ENCODE data around the gene SELP.

SELP gene

DNA sequence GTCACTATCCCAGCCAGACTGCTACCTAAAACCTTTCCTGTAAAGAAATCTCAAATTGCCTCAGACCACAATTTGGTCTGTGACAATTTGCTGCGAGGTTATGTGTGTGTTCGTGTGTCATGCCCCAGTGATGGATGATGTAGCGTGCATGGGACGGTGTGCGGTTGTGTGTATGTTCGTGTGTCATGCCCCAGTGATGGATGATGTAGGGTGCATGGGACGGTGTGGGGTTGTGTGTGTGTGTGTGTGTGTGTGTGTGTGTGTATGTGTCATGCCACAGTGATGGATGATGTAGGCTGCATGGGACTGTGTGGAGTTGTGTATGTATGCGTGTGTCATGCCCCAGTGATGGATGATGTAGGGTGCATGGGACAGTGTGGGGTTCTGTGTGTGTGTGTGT lies 9.4 kb downstream of the SELP start:
- no peak for DNase-seq (ENCODE audit: low read depth)

DNA sequence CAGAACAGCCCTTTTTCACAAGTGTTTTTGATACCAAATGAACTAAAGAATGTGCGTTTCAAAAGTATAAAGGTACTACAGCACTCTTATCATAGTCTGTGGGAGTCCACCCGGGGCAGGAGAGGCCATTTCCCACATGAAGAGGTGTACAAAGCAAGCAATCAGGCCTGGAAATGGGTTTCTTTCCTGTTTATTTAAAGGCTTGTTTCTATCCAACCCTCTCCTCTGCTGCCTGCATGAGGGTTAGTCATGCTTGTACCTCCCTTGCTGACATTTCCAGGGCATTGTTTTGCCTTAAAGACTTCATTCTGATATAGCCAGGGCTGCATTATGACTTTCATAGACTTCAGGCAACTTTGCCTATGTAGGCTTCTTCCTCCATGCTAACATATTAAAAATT lies 11.6 kb downstream of the SELP start:
- DNase-seq (ENCODE audit: low read depth), result no peak

DNA sequence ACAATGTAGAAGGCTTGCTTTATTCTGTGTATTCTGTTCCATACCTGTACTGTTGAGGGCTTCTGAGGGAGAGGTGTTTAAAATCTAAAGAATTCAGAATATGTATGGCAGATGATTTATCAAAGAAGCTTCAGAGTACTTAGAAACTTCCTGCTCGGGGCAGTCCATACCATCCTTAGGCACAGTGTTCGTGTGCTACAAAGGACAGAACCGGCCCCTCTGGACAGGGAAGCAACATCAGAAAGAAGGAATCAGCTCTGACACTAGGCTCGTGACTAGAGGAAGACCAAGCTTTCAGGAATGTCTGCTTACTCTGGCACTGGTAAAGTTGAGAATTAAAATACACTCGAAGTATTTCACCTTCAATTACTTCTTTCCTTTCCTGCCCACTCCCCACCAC lies 14.1 kb downstream of the SELP start:
- no peak for DNase-seq (ENCODE audit: low read depth)

DNA sequence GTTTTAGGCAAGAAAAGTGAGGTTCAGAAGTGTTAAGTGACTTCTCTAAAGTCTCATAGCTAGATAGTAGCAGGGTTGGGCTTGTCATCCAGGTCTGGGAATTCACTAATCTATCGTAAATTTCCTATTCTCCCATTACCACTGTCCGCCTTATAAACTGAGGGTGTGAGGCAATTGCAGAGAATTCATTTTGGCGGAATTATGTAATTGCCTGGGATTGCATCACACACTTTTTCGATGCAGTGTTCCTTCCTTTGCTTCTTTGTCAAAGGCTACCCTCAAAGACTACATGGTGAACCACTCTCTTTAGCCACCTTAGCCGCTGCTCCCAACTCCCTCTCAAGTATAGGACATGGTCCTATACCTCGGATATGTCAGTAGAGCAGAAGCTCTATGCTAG lies 19.1 kb downstream of the SELP start:
- DNase-seq (ENCODE audit: low read depth), result no peak

DNA sequence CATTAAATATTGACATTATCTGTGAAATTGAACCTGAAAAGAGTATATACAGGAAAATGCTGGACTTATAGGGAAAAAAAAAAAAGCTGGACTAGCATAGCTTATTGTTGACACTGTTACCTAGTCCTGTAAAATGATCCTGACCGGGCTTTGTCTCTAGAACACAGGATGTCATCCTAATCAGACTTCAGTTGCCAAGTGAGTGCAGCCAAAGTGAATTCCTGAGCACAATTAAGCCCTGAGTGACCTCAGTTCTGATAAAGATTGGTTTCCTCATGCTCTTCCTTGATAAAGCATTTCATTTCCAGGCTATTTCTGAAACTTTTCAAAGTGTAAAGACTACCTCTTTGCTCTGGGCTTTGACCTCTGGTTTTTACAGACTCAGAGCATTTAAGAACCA lies 19.8 kb downstream of the SELP start:
- DNase-seq (ENCODE audit: low read depth), result no peak

DNA sequence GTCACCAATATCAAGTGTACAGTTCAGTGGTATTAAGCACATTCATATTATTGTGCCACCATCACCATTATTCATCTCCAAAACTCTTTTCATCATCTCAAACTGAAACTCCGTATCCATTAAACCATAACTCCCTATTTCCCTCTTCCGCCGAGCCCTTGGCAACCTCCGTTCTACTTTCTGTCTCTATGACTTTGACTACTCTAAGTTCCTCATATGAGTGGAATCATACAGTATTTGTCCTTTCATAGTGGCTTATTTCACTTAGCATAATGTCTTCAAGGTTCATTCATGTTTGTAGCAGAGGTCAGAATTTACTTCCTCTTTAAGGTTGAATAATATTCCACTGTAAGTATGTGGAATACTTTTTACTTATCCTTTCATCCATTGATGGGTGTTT lies 21.7 kb downstream of the SELP start:
- no peak for DNase-seq (ENCODE audit: low read depth)

DNA sequence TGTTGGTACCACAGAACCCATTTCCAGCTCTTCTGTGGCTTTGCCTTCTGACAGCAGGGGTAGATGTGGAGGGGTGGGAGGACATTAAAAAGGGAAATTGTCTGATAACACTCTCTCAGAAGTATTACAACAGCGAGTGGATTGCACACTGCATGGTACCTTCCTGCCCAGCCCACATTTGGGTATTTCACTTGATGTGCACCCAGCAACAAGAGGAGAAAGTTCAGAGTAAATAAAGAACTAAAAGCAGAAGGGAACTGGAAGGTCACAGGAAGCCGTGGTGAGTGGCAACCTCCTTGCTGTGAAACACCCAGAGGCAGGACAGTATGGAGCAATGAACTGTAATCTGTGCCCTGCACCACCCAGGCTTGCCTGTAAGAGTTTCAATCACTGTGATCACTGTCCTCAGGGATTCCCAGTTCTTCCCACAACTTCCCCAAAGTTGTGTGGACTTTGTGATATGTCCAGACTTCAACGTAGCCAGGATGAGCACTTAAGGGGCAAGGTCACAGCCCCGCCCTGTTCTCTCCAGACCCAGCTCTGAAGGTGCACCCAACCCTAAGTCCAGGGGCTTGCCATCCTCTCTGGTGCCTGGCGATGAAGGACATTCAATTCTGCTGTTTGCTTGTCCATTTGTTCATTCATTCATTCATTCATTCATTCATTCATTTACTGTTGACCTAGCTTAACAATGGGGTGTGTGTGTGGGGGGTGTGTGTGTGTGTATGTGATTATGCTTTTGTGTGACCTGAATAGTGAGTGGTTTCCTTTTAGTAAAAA lies 25.0 kb downstream of the SELP start:
- DNase-seq (ENCODE audit: low read depth), result no peak

DNA sequence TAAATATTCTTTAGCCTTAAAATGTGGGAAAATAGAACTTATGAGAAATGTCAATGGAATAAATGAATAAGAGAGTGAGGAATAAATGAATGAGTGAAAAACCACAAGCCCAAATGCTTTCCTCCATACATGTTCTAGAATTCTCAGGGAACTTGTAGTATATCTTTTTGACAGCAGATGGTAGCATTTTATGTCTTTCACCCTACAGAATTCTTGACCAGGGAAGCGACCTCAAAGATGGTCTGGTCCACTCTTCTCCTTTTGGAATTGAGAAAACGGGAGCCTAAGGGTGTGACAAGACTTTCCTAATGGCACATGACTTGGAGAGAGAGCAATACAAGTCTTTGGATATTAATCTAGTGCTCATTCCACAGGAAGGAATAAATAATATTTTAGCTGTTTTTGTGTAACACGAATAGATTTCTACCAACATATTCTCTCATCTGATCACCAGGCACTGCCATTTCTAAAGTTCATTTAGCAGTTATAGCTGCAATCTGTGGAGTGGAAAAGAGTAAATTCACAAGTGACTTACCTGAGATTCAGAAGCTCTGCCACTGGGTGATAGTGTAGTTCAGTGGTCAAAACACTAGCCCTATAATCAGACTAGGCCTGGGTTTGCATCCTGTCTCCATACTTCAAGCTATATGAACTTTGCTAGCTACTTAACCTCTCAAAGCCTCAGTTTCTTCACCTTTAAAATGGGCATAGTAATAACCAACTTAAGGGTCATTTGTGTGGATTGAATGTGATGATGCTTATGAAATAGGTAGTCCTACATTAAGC lies 28.6 kb downstream of the SELP start:
- no peak for DNase-seq (ENCODE audit: low read depth)

DNA sequence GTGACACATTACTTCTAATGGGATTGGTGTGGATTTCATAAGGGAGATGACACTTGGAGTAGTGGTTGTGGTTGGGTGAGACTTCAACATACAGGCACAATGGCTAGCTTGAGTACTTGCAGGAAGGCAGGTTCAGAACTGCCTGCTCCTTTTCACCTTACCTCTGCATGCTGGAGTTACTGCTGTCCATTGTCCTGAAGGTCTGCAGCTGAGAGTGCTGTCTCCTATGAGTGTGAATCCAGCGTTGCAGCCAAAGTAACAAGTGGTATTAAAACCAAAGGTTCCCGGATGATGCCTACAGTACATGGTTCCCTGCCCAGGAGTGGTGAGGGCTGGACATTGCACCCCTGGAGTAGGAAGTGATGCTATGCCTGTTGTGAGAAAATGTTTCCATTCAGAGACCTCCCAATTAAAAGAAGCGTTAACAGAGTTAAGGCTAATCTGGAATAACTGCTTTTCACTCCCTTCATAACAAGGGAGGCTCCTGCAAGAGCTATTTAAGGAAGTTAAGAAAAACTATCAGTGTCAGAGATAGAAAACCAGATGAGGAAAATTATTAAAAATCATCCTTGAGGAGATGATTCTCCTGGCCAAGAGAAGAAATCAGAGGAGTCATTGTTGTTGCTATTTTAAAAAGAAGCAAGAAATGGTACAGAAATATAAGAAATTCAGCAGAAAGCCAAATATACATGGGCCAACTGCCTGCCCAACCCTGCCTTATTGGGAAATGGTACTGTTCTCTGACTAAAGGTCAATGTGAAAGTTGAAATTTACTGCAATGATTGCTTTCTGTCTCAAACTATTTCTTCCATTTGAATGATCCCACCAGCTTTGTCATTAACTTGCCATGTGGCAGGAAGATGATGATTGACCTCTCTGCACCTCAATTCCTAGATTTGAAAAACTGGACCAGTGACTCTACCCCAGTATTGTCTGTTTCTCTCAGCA lies 33.9 kb downstream of the SELP start:
- DNase-seq (ENCODE audit: low read depth), result no peak

DNA sequence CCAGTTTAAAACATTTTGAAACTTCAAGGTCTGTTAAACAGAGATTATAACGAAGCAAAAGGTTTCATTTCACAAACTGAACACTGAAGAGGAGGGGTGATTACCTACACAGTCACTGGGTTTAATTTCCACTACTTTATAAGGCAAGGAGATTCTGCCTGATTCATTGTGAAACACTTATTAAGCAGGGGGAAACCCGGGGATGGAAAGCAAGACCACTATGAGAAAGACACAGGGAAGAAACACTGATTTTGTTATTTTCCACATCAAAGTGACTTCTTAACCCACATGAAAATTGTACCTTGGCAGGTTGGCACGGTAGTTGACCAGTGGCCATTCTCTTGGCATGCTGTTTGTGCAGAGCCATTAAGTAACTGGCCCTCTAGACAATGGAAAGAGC lies 35.5 kb downstream of the SELP start:
- DNase-seq (ENCODE audit: low read depth), result no peak

DNA sequence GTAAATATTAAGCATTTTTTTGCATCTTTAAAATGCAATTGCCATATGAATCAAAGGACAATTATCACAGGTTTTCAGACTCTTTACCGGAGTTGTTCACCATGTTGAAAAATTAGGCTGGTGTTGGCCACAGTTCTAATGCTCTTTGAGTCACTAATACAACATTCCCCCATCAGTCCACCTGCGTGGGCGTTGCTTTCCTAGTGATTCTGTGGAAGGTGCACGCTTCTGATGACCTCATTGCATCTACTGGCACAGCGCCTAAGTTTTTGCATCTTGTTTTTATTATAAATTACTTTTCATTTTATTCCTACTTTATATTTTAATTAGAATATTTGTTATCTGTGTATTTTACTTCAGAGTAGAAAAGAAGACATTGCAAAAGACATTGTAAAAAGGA lies 39.0 kb downstream of the SELP start:
- no peak for DNase-seq (ENCODE audit: low read depth)

DNA sequence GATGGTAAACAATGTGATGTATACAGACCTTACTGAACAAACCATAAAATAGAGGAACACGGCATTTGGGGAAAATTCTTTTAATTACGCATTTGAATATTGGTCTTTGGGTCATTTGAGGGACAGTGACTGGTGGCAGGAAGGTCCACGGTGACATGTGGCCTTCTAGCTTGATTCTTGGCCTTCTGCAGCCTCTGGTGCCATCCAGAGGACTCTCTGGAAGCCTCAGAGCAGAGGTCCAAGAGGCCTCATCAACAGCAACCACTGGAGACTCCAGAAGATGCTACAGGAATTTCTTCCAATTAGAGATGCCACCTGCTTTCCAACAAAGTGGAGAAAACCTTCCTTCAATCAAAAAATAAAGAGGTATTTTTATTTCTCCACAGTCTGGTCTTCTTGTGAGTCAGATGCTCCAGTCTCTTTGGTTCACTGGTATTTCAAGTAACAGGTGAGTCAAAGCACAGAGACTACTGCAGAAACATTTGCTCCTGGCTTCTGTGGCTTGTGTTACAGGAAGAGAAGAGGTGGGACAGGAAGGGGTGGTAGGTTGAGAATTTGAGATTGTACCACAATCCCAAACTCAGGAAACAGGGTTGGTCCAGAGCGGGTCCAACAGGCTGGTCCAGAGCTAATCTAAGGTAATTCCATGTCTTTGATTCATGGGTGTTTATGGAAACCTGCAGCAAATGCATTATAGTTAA lies 41.0 kb downstream of the SELP start:
- DNase-seq (ENCODE audit: low read depth), result no peak

DNA sequence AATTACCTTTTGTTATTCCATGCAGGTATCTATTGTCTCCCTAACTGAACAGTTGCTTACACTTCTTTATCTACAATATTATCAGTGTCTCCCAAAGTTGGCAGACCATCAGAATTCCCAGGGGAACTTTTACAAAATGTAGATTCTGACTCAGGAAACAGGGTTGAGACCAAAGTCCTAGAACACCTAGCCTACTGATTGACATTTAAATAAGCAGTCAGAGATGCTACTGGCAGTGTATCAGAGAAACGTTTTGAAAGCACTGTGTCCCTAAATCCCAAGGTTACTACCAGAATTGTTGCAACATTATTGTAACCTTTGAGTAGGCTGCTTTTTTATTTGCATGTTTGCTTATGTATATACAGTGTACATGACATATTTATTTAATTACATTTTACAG lies 41.8 kb downstream of the SELP start:
- DNase-seq (ENCODE audit: low read depth), result no peak

DNA sequence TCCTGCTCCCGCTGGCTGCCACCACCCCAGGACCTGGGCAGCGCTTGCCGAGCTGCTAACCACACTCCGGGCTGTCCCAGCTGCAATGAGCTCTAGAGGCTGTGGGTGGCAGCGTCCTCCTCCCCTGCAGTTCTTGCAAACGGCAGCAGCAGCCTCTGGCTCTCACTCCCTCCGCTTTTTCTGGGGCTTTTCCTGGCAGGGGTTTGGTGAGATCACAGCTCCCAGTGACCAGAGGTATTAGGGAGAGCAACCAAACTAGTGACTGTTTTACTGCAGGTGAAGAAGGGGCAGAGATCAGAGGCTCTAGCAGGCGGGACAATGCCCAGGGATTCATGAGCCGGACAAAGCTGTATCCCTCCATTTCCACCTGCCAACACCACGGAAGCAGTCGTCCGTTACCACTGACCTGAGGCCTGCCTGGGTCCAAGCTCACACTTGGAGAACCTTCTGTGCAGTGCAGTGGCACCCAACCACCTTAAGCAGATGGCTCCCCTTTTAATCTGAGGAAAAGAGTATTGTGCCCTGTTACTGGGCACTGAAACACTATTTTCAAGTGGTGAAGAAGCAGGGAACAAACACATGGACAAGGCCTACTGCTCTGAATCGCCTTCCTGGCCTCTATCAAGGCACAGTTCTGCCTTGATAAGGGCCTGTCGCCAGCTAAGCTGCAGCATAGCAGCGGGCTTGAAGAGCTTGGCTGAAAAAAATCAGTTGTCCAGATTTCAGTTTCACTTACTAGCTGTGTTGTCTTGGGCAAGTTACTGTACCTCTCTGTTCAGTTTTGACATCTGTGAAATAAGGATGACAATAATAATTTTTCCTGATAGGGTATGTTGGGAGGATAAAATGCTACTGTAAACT lies 43.3 kb downstream of the SELP start, which contains the start of gene F5:
Gene F5 (minus strand): TSS at position 87 of the 861 bp plus-strand sequence. CDS start 95 bp downstream, outside the sequence.
- no peak for DNase-seq (ENCODE audit: low read depth)

DNA sequence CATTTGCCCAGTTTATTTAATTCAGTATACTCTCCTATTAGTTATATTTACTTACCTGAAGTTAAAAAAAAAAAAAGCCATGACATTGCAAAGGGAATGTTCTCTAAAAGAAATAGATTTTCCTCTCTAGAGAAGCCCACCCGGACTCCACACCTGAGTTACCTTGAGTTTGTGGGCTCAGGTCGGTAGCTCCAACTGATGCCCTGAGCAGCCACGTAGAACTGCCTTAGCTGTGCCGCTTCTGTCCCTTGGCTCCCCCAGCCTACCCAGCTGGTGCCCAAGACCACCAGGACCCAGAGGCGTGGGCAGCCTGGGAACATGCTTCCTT lies 43.9 kb downstream of the SELP start:
- no peak for DNase-seq (ENCODE audit: low read depth)

DNA sequence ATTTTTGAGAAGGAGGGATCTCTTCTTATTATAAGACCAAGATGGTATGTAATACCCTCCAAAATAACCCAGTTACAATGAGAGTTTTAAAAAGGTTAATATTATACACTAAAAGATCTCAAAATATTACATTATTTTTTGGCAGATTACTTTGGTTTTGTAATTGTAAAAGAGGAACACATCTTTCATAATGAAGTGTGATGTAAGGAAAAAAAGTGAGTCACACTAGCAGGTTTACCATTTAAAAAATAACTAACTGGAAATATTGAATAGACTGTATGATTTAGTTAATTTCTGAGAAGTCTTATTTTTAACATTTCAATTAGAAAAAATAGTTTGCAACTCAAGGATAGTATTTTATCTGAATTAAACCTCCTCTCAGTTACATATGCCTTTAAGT lies 44.7 kb downstream of the SELP start:
- DNase-seq (ENCODE audit: low read depth), result no peak

DNA sequence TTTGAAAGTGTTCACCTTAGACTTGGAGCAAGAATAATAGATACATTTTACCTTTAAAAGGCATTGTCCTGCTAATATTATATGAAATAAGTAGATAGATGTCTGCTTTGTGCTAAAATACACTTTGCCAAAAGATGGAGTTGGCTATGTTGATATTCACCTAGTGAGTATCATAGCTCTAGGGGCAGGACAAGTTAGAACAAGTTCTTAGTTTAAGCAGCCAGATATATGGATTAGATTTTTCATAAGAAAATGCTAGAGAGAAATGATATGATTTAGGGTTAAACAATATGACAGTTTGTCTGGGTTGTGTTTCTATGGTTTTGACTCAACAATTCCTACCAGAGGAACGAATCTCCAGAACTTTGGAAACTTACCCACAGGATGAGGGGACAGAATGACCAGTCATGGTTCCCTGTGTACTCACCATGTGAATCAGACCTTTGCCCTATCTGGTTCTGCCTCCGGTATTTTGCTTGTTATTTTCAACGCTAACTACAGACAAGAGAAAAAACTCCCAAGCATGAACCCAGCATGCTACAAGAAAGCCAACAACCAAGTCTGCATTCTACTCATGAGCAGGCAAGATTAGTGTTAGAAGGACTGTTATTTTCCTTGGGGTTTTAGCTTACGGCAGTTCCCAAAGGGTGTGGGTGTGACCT lies 45.3 kb downstream of the SELP start:
- no peak for DNase-seq (ENCODE audit: low read depth)

DNA sequence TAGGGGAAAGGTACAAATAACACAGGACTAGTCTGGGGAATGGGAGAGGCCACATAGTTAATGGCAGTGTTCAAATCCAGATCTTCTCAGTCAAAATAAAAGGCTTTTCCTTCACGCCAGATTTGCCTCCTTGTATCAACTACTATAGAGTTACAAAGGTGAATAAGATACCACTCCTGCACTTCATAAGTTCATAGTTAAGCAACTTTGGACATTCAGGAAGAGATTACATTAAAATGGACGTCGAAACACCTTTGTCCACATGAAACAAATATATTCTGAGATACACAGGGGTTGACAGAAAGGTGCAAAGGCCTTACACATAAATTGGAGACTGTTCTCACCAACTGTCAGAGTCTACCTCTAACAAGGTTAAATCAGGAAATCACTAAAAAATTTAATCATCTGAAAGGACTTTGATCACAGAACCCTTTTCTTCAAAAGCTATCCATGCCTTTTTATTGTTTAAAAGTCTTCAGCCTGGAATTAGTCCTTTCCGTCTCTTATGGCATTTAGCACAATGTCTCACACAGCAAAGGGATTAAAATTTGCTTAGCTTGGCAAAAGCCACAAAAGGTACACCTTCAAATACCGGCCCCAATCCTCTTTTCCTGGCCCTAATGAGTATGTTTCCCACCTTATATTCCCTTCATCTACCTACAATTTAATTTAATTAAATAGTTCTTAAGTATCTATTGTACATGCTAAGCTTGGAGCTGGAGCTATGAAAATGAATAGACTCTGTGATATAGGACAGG lies 51.8 kb downstream of the SELP start:
- DNase-seq (ENCODE audit: low read depth), result no peak

DNA sequence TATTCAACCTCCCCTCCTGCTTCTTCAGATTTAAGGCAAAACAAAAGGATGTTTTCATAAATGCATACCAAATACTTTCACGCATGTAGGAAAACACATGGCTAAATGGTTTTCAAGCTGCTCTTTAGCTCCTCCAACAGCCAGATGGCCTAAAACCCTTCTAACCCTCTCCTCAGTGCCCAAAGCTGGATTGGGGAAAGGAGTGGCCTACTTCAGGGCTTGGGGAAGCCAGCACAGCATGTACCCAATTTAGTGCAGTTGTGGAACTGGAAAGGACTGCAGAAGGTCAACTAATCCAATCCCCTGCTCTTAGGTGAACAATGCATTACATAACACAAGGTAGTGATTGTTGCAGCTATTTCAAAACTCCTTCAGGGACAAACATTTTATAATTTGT lies 53.0 kb downstream of the SELP start:
- no peak for DNase-seq (ENCODE audit: low read depth)
